ENCODE measurements around the gene NTRK1. TPM values are rescaled to one million over a fixed set of nuclear protein-coding genes. Genes with fewer than 3 reads are reported as not detected.

NTRK1 gene
- total and polyA plus RNA-seq, 4 donors = 0.15 to 0.61 (median 0.24) TPM; not detected in 1

GRCh38 chr1:156857532-156857931 lies 3.1 kb upstream of the NTRK1 start:
- TF ChIP-seq CTCF (IDR thresholded peaks at IDR 0.05; ENCODE audit: control extremely low read depth, extremely low read depth) = no peak
- WGBS, 2 donors = 59 to 67% methylated on average over 3 of the region's 3 CpGs
- peaks cover 0 to 27% (median 7%) of the 10 kb centered on the region in 5 donors for H3K4me1 ChIP-seq (ENCODE audit: control insufficient read depth in 5 of 5, insufficient read depth in 5 of 5, low read length in 5 of 5)
- no peak overlapping the region for H3K4me3 ChIP-seq
- no peaks in the 10 kb centered on the region for H3K36me3 ChIP-seq (ENCODE audit: control insufficient read depth in 4 of 4, insufficient read depth in 4 of 4, low read length in 4 of 4)
- H3K27me3 ChIP-seq (ENCODE audit: control insufficient read depth in 3 of 3, insufficient read depth in 3 of 3, low read length in 2 of 3) = peaks cover 1 to 68% (median 34%) of the 10 kb centered on the region in 3 donors
- H3K27ac ChIP-seq (ENCODE audit: low read depth in 1 of 2, low read length in 1 of 2) = no peak overlapping the region
- H3K9me3 ChIP-seq (ENCODE audit: control insufficient read depth in 4 of 4, insufficient read depth in 3 of 4, low read length in 3 of 4) = peaks cover 0 to under 1% (median 0%) of the 10 kb centered on the region in 4 donors
- DNase-seq (no peak), ATAC-seq (ENCODE audit: insufficient read depth, low FRiP score) (no peak)
- no peak overlapping the region for H3K9ac ChIP-seq (ENCODE audit: insufficient read depth in 1 of 2, low read length in 2 of 2)

GRCh38 chr1:156858555-156858956 lies 2.1 kb upstream of the NTRK1 start:
- Histone ChIP-seq H3K27ac (ENCODE audit: low read depth in 1 of 2, low read length in 1 of 2) (no peak overlapping the region), H3K36me3 (ENCODE audit: control insufficient read depth in 4 of 4, insufficient read depth in 4 of 4, low read length in 4 of 4) (no peaks in the 10 kb centered on the region), H3K4me3 (no peak overlapping the region), H3K4me1 (ENCODE audit: control insufficient read depth in 5 of 5, insufficient read depth in 5 of 5, low read length in 5 of 5) (peaks cover 0 to 33% (median 6%) of the 10 kb centered on the region in 5 donors), H3K9me3 (ENCODE audit: control insufficient read depth in 4 of 4, insufficient read depth in 3 of 4, low read length in 3 of 4) (peaks cover 0 to 2% (median 0%) of the 10 kb centered on the region in 4 donors), H3K9ac (ENCODE audit: insufficient read depth in 1 of 2, low read length in 2 of 2) (peak overlapping the region in 1 of 2 donors; percentile 47), H3K27me3 (ENCODE audit: control insufficient read depth in 3 of 3, insufficient read depth in 3 of 3, low read length in 2 of 3) (peaks cover 6 to 73% (median 34%) of the 10 kb centered on the region in 3 donors)
- no peak for ATAC-seq (ENCODE audit: insufficient read depth, low FRiP score)
- no peak for TF ChIP-seq CTCF (IDR thresholded peaks at IDR 0.05; ENCODE audit: control extremely low read depth, extremely low read depth)
- no peak for DNase-seq
- whole genome bisulfite sequencing, 2 donors = 27 to 42% methylated on average over 5 of the region's 5 CpGs

- Histone ChIP-seq H3K4me1 (ENCODE audit: control insufficient read depth in 5 of 5, insufficient read depth in 5 of 5, low read length in 5 of 5) (peaks cover 0 to 33% (median 6%) of the 10 kb centered on the region in 5 donors), H3K9me3 (ENCODE audit: control insufficient read depth in 4 of 4, insufficient read depth in 3 of 4, low read length in 3 of 4) (peaks cover 0 to 4% (median 0%) of the 10 kb centered on the region in 4 donors), H3K27me3 (ENCODE audit: control insufficient read depth in 3 of 3, insufficient read depth in 3 of 3, low read length in 2 of 3) (peaks cover 6 to 75% (median 39%) of the 10 kb centered on the region in 3 donors), H3K4me3 (no peak within 1 kb of the TSS), H3K27ac (ENCODE audit: low read depth in 1 of 2, low read length in 1 of 2) (no peak within 1 kb of the TSS), H3K36me3 (ENCODE audit: control insufficient read depth in 4 of 4, insufficient read depth in 4 of 4, low read length in 4 of 4) (no peaks in the 10 kb centered on the region), H3K9ac (ENCODE audit: insufficient read depth in 1 of 2, low read length in 2 of 2) (peak within 1 kb of the TSS in 1 of 2 donors; percentile 47)
- no peak for TF ChIP-seq CTCF (IDR thresholded peaks at IDR 0.05; ENCODE audit: control extremely low read depth, extremely low read depth)
- WGBS, 2 donors = 5 to 7% methylated on average over 37 to 39 of the region's 39 CpGs
- peak; percentile 31 for ATAC-seq (ENCODE audit: insufficient read depth, low FRiP score)
- peak; percentile 9 to 26 (median 24) for DNase-seq
These were observed 1.6 kb upstream of the NTRK1 start, which contains the start of gene INSRR for GRCh38 chr1:156858959-156859522. Gene INSRR (minus strand): TSS chr1:156859117. CDS start chr1:156858621, 496 bp downstream.

All from lung (tissue), 12 donors.